ENCODE measurements around the gene NSD2. TPM values are rescaled to one million over a fixed set of nuclear protein-coding genes. Genes with fewer than 3 reads are reported as not detected.
A peak's percentile ranks its signal among the peaks of the same experiment; 100 is the strongest.

The NSD2 gene
- total RNA-seq, 1 experiment from 2014 or later = 109 TPM

DNA sequence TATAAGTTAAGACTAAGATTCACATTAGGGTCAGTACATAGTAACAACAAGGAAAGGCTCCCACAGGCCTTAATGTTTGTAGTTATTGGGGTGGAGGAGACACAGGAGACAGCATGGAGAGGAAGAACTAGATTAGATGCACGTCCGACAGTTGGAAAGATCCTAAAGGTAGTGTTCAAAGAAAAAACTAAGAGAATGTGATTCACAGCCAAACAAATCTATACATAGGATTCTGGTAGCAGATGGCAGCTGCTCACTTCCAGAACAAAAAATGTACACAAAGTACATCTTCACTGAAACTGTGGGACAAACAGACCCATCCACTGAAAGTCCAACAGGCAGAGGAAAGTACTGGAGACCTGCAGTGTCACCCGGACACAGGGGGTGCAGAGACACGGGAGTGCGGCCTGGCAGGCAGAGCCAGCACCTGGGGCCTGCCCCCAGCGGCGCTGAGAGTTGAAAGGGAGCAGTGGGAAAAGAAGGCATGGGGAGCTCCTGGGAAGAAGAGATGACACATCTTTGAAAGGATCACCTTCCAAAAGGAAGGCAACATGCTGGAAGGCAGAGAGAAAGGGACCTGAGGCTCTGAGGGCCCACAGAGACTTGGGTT, 97.6 kb downstream of the NSD2 start:
- Mint-ChIP-seq H3K36me3 (ENCODE audit: insufficient read depth, unreplicated experiment) (peaks cover 54% of the 10 kb centered on the region), H3K9me3 (ENCODE audit: unreplicated experiment) (no peaks in the 10 kb centered on the region), H3K27ac (ENCODE audit: low read depth, unreplicated experiment) (no peak overlapping the region)

DNA sequence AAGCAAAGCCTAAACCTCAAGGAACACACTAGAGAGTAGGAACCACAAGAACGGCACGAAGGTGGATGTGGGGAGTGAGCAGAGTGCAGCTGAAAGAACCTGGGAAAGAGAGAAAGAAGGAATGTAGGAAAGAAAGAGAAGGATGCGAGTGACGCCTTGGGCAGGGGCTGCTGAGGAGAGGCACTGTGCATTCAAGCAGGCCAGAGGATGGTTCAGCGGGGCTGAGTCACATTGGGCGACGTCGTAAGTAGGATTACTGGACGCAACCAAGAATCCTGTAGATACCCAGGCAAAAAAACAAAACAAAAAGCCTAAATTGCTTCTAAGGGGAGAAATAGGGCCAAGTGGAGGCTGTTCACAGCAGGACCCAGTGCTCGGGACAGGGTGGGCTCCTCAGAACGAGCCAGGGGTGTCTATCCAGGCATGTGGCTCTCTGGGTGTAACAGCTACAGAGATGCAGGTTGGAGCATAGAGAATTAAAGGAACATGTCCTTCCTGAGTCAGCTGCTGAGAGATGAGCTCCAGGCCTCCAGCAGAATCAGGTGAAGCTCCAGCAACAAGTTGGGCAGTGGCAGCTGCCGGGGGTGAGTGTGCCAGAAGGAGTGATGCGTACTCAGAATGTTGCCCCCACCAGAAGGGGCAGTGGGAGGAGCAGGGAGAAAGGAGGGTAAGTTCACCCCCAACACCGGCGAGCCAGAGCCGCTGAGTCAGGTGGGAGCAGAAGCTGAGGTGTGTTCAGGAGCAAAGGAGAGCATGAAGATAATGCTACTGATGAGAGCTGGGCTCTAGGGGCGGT, 98.9 kb downstream of the NSD2 start:
- peaks cover 42% of the 10 kb centered on the region for H3K36me3 Mint-ChIP-seq (ENCODE audit: insufficient read depth, unreplicated experiment)
- no TSS peak for BruUV-seq (replicated peaks)

More for the DNA sequence above, 97.6 kb downstream of the NSD2 start:
- Mint-ChIP-seq H3K4me1 (ENCODE audit: insufficient read depth, unreplicated experiment) (no peaks in the 10 kb centered on the region), H3K27me3 (ENCODE audit: insufficient read depth, unreplicated experiment) (no peaks in the 10 kb centered on the region), H3K4me3 (ENCODE audit: unreplicated experiment) (no peak overlapping the region)
- no TSS peak for BruUV-seq (replicated peaks)
- intact Hi-C loops (cut with micrococcal nuclease) = no loop called here
- TF ChIP-seq, protein P1, sequence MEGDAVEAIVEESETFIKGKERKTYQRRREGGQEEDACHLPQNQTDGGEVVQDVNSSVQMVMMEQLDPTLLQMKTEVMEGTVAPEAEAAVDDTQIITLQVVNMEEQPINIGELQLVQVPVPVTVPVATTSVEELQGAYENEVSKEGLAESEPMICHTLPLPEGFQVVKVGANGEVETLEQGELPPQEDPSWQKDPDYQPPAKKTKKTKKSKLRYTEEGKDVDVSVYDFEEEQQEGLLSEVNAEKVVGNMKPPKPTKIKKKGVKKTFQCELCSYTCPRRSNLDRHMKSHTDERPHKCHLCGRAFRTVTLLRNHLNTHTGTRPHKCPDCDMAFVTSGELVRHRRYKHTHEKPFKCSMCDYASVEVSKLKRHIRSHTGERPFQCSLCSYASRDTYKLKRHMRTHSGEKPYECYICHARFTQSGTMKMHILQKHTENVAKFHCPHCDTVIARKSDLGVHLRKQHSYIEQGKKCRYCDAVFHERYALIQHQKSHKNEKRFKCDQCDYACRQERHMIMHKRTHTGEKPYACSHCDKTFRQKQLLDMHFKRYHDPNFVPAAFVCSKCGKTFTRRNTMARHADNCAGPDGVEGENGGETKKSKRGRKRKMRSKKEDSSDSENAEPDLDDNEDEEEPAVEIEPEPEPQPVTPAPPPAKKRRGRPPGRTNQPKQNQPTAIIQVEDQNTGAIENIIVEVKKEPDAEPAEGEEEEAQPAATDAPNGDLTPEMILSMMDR (IDR thresholded peaks at IDR 0.05; ENCODE audit: unreplicated experiment) = no peak
- ChIA-PET CTCF (no interaction called here), POLR2A (no interaction called here)
- no peak for DNase-seq (ENCODE audit: unreplicated experiment)

DNA sequence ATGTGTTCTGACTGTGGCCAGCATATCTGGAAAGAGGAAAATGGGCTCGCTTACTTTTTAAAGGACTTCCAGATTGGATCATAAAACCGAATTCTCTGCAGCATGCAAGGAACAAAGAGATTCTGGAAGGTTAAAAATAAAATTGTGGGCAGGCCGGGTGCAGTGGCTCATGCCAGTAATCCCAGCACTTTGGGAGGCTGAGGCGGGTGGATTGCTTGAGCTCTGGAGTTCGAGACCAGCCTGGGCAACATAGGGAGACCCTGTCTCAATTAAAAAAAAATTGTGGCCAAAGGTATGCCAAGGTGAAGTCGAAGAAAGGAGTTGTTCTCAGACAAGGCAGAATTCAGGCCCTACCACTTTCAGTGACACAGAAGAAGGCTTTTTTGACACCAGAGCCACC, 99.7 kb downstream of the NSD2 start:
- Mint-ChIP-seq H3K27ac (ENCODE audit: low read depth, unreplicated experiment) (peak overlapping the region; percentile 77), H3K36me3 (ENCODE audit: insufficient read depth, unreplicated experiment) (peaks cover 40% of the 10 kb centered on the region), H3K9me3 (ENCODE audit: unreplicated experiment) (no peaks in the 10 kb centered on the region), H3K27me3 (ENCODE audit: insufficient read depth, unreplicated experiment) (no peaks in the 10 kb centered on the region), H3K4me3 (ENCODE audit: unreplicated experiment) (no peak overlapping the region), H3K4me1 (ENCODE audit: insufficient read depth, unreplicated experiment) (no peaks in the 10 kb centered on the region)
- DNase-seq (ENCODE audit: unreplicated experiment) = no peak
- BruUV-seq (replicated peaks) = no TSS peak
- ChIA-PET POLR2A (interaction anchor here (1.2 kb wide), 1 partner anchor 25 kb away, joined by 3 read pairs; no protein-coding TSS in a partner anchor), CTCF (interaction anchor here (0.6 kb wide), 1 partner anchor 108 kb away, joined by 3 read pairs; no protein-coding TSS in a partner anchor)
- TF ChIP-seq, protein P1 (IDR thresholded peaks at IDR 0.05; ENCODE audit: unreplicated experiment) = no peak
- intact Hi-C loops (cut with micrococcal nuclease) = no loop called here

More for the DNA sequence above, 98.9 kb downstream of the NSD2 start:
- DNase-seq (ENCODE audit: unreplicated experiment) = no peak
- no peaks in the 10 kb centered on the region for H3K27me3 Mint-ChIP-seq (ENCODE audit: insufficient read depth, unreplicated experiment)
- intact Hi-C loops (cut with micrococcal nuclease) = no loop called here
- no peak overlapping the region for H3K4me3 Mint-ChIP-seq (ENCODE audit: unreplicated experiment)
- POLR2A ChIA-PET = interaction anchor here (1.2 kb wide), 1 partner anchor 24 kb away, joined by 3 read pairs; no protein-coding TSS in a partner anchor
- CTCF ChIA-PET = interaction anchor here (0.6 kb wide), 1 partner anchor 109 kb away, joined by 3 read pairs; no protein-coding TSS in a partner anchor
- no peaks in the 10 kb centered on the region for H3K9me3 Mint-ChIP-seq (ENCODE audit: unreplicated experiment)
- H3K4me1 Mint-ChIP-seq (ENCODE audit: insufficient read depth, unreplicated experiment) = no peaks in the 10 kb centered on the region
- H3K27ac Mint-ChIP-seq (ENCODE audit: low read depth, unreplicated experiment) = peak overlapping the region; percentile 77
- TF ChIP-seq, protein P1 (IDR thresholded peaks at IDR 0.05; ENCODE audit: unreplicated experiment) = no peak

DNA sequence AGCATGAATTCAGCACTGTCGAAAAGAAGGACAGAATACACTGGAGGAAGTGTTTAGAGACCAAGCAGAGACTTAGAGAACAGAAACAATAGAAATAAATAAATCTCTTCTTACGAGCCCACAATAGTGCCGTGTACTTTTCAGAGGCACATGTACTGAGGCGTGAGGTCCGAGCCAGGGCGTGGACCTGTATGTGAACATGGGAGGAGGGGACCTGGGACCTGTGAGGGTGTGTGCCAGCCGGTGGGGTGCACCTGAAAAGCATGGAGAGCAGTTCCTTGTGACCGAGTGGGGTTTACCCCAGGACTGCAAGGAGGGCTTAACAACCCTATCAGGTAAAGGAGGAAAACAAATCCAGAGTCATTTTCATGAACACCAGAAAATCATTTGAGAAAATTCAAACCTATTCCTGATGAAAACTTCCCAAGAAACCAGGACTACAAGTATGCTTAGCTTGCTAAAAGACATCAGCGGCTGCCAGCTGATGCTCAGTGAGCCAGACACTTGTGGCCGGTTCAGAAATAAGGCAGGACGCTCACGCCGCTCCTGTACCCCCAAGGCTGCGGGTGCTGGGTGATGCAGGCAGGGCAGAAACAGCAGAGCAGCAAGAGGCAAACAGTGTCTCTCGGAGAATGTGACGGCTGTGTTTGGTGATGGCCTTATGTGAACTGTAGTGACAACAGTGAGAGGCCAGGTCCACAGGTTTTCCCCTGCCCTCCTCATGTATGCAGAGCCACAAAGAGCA, 100.4 kb downstream of the NSD2 start:
- peaks cover 42% of the 10 kb centered on the region for H3K36me3 Mint-ChIP-seq (ENCODE audit: insufficient read depth, unreplicated experiment)
- no peaks in the 10 kb centered on the region for H3K4me1 Mint-ChIP-seq (ENCODE audit: insufficient read depth, unreplicated experiment)
- intact Hi-C loops (cut with micrococcal nuclease) = no loop called here
- TF ChIP-seq, protein P1 (IDR thresholded peaks at IDR 0.05; ENCODE audit: unreplicated experiment) = no peak
- BruUV-seq (replicated peaks) = no TSS peak
- ChIA-PET CTCF (interaction anchor here (0.6 kb wide), 1 partner anchor 10 kb away, joined by 3 read pairs; no protein-coding TSS in a partner anchor), POLR2A (interaction anchor here (0.5 kb wide), 1 partner anchor 84 kb away, joined by 3 read pairs; no protein-coding TSS in a partner anchor)
- no peaks in the 10 kb centered on the region for H3K27me3 Mint-ChIP-seq (ENCODE audit: insufficient read depth, unreplicated experiment)
- DNase-seq (ENCODE audit: unreplicated experiment) = no peak
- no peaks in the 10 kb centered on the region for H3K9me3 Mint-ChIP-seq (ENCODE audit: unreplicated experiment)
- H3K27ac Mint-ChIP-seq (ENCODE audit: low read depth, unreplicated experiment) = no peak overlapping the region
- H3K4me3 Mint-ChIP-seq (ENCODE audit: unreplicated experiment) = no peak overlapping the region
